Mesenchymal stem cell (in vitro differentiated cells and primary cell): ENCODE data around the gene ZNF804B.
A peak's percentile ranks its signal among the peaks of the same experiment; 100 is the strongest.

Source experiments
- DNase-seq: peaks from one replicate; pipeline ENCODE4 v3.0.0-alpha.2; 2013
- H2AFZ ChIP-seq: one replicate; pipeline ENCODE4 v1.6.1; 2013; ENCODE audit warnings: low read depth, mild to moderate bottlenecking, control low read depth, inconsistent platforms, low read length, moderate library complexity
- H2AK5ac ChIP-seq: 2 replicates; pipeline ENCODE4 v1.6.1; 2013; ENCODE audit warnings: low read length, moderate library complexity, mild to moderate bottlenecking, inconsistent platforms; ENCODE audit not compliant: severe bottlenecking
- H2BK120ac ChIP-seq: one replicate; pipeline ENCODE4 v1.6.1; 2013; ENCODE audit warnings: low read depth, mild to moderate bottlenecking, inconsistent platforms, low read length, moderate library complexity
- H2BK12ac ChIP-seq, 2 experiments: one replicate each; pipeline ENCODE4 v1.6.1; 2013; ENCODE audit warnings: inconsistent platforms in 2 of 2, low read length in 2 of 2, mild to moderate bottlenecking in 2 of 2, moderate library complexity in 2 of 2, control low read depth in 1 of 2
- H2BK15ac ChIP-seq: one replicate; pipeline ENCODE4 v1.6.1; 2013; ENCODE audit warnings: mild to moderate bottlenecking, low read depth, inconsistent platforms; ENCODE audit not compliant: poor library complexity, severe bottlenecking
- H2BK5ac ChIP-seq: 2 replicates; pipeline ENCODE4 v1.6.1; 2013; ENCODE audit warnings: low read depth, mild to moderate bottlenecking, low read length, control low read depth, inconsistent platforms; ENCODE audit not compliant: poor library complexity, severe bottlenecking
- H3K14ac ChIP-seq, 2 experiments: one replicate each; pipeline ENCODE4 v1.6.1; 2013; ENCODE audit warnings: inconsistent platforms in 2 of 2, low read length in 2 of 2, control low read depth in 1 of 2, mild to moderate bottlenecking in 1 of 2, moderate library complexity in 1 of 2
- H3K18ac ChIP-seq, 2 experiments: one replicate each; pipeline ENCODE4 v1.6.1; 2013; ENCODE audit warnings: inconsistent platforms in 2 of 2, low read length in 2 of 2, control low read depth in 1 of 2, low read depth in 1 of 2, mild to moderate bottlenecking in 1 of 2
- H3K23ac ChIP-seq, 2 experiments: one replicate each; pipeline ENCODE4 v1.6.1; 2013; ENCODE audit warnings: inconsistent platforms in 2 of 2, low read length in 2 of 2, mild to moderate bottlenecking in 2 of 2, moderate library complexity in 2 of 2, control low read depth in 1 of 2
- H3K27ac ChIP-seq: 2 replicates; pipeline ENCODE4 v1.5.1; 2013; ENCODE audit warnings: mild to moderate bottlenecking, moderate library complexity, low read length, control low read depth, inconsistent platforms; ENCODE audit not compliant: poor library complexity, severe bottlenecking
- H3K27me3 ChIP-seq, 2 experiments: 2 replicates each; pipeline versions ENCODE4 v1.6.1 to v1.7.0; 2013; ENCODE audit warnings: low read length in 2 of 2, mild to moderate bottlenecking in 2 of 2, moderate library complexity in 2 of 2, control low read depth in 1 of 2, inconsistent platforms in 1 of 2; ENCODE audit not compliant: control insufficient read depth in 1 of 2, insufficient read depth in 1 of 2
- H3K36me3 ChIP-seq, 2 experiments: 2 replicates each; pipeline versions ENCODE4 v1.6.1 to v1.7.0; 2013; ENCODE audit warnings: low read length in 2 of 2, control low read depth in 1 of 2, inconsistent platforms in 1 of 2, low read depth in 1 of 2, mild to moderate bottlenecking in 1 of 2; ENCODE audit not compliant: insufficient read depth in 2 of 2, control insufficient read depth in 1 of 2
- H3K4ac ChIP-seq, 2 experiments: one replicate each; pipeline ENCODE4 v1.6.1; 2013; ENCODE audit warnings: inconsistent platforms in 2 of 2, low read length in 2 of 2, mild to moderate bottlenecking in 2 of 2, moderate library complexity in 2 of 2, control low read depth in 1 of 2, low read depth in 1 of 2
- H3K4me1 ChIP-seq: 2 replicates; pipeline ENCODE4 v1.6.1; 2013; ENCODE audit warnings: low read depth, low read length, control low read depth; ENCODE audit not compliant: control insufficient read depth, insufficient read depth
- H3K4me2 ChIP-seq: 2 replicates; pipeline ENCODE4 v1.6.1; 2013; ENCODE audit warnings: low read length, mild to moderate bottlenecking, inconsistent platforms; ENCODE audit not compliant: poor library complexity, severe bottlenecking
- H3K4me3 ChIP-seq, 2 experiments: 2 replicates each; pipeline versions ENCODE4 v1.5.1 to v1.7.0; 2013; ENCODE audit warnings: low read length in 2 of 2, mild to moderate bottlenecking in 2 of 2, control low read depth in 1 of 2, low read depth in 1 of 2; ENCODE audit not compliant: insufficient read depth in 1 of 2
- H3K79me1 ChIP-seq: replicated peaks from 2 replicates; pipeline ENCODE4 v1.6.1; 2013; ENCODE audit warnings: mild to moderate bottlenecking, control low read depth, low read length, inconsistent platforms; ENCODE audit not compliant: poor library complexity, severe bottlenecking
- H3K9ac ChIP-seq: 2 replicates; pipeline ENCODE4 v1.7.0; 2013; ENCODE audit warnings: mild to moderate bottlenecking, low read length, moderate library complexity
- H3K9me3 ChIP-seq: 2 replicates; pipeline ENCODE4 v1.7.0; 2013; ENCODE audit warnings: mild to moderate bottlenecking, low read length; ENCODE audit not compliant: control insufficient read depth
- H4K8ac ChIP-seq: one replicate; pipeline ENCODE4 v1.6.1; 2013; ENCODE audit warnings: inconsistent platforms, mild to moderate bottlenecking, low read length, moderate library complexity
- H4K91ac ChIP-seq: one replicate; pipeline ENCODE4 v1.6.1; 2013; ENCODE audit warnings: mild to moderate bottlenecking, low read length, inconsistent platforms
- WGBS: methylation state at CpG from one replicate; pipeline ENCODE4 v1.1.7; 2013; ENCODE audit warnings: mixed read lengths; 5-methylcytosine and 5-hydroxymethylcytosine counted together

Gene ZNF804B

DNA sequence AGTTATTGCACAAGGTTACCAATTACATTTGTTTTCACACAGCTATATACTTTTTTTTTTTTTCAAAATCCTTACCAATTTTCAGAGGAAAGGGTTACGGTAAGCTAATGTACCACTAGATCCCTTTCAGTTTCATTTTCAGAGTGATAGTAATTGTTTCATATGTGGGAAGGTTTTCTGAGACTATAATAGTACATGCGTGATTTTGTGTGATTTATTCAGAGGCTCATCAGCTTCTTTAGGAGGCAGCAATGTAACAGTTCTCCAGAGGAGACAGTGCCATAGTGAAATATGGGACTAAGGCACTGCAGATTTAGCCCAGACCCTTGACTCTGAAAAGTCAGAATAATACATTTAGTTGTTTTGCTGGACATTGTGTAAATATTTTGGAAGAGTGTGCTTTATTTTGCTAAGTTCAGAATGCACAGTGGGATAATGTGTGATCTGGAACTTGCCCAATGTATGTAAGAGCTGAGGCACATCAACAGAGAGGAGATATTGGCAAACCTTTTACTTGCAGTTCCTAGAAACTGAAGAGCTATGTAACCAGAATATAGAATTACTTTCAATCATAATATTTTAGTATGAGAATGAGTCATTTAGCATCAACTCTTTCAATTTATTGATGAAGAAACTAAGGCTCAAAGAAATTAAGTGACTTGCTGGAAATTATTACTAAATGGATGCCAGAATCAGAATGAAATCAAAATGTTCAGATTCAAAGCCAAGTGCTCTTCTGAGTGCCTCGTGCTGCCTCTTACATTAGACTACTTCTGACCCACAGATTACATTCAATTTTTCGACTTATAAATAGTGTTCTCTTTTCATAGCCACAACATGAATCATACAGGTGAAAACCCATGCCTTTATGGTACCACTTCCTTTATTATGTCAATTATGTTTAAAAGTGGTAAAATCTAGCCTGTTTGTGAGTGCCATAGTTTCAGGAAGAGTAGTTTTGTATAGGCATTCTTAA, 243.8 kb downstream of the ZNF804B start:
- H3K9ac ChIP-seq = peak overlapping the region; percentile 82
- no peak overlapping the region for H3K4ac ChIP-seq
- 50% methylated on average over 2 of the region's 4 CpGs for WGBS
- peak overlapping the region in 1 of 2 experiments; percentile 74 for H3K4me3 ChIP-seq
- DNase-seq = no peak
- H3K9me3 ChIP-seq = no peaks in the 10 kb centered on the region
- H4K8ac ChIP-seq = no peak overlapping the region
- no peaks in the 10 kb centered on the region for H3K36me3 ChIP-seq
- no peak overlapping the region for H2BK12ac ChIP-seq
- no peak overlapping the region for H4K91ac ChIP-seq
- no peak overlapping the region for H3K14ac ChIP-seq
- no peaks in the 10 kb centered on the region for H3K4me1 ChIP-seq
- H2BK15ac ChIP-seq = no peak overlapping the region
- H3K79me1 ChIP-seq = no peaks in the 10 kb centered on the region
- H2BK120ac ChIP-seq = no peak overlapping the region
- no peak overlapping the region for H3K18ac ChIP-seq
- H2AK5ac ChIP-seq = no peak overlapping the region
- no peak overlapping the region for H2AFZ ChIP-seq
- H2BK5ac ChIP-seq = no peak overlapping the region
- no peak overlapping the region for H3K27ac ChIP-seq
- no peaks in the 10 kb centered on the region for H3K27me3 ChIP-seq
- no peak overlapping the region for H3K4me2 ChIP-seq
- no peak overlapping the region for H3K23ac ChIP-seq

DNA sequence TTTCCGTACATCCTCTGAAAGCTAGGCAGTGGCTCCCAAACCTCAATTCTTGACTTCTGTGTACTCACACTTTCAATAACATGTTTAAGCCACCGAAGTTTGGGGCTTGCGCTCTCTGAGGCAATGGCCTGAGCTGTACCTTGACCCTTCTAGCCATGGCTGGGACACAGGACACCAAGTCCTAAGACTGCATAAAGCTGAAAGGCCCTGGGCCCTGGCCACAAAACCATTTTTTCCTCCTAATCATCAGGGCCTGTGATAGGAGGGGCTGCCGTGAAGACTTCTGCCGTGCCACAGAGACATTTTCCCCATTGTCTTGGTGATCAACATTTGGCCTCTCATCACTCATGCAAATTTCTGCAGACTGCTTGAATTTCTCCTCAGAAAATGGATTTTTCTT, 252.5 kb downstream of the ZNF804B start:
- 83% methylated on average over 5 of the region's 5 CpGs for WGBS
- no peak overlapping the region for H3K4me3 ChIP-seq
- H4K8ac ChIP-seq = no peak overlapping the region
- H3K14ac ChIP-seq = no peak overlapping the region
- no peaks in the 10 kb centered on the region for H3K36me3 ChIP-seq
- no peak overlapping the region for H2BK5ac ChIP-seq
- H4K91ac ChIP-seq = no peak overlapping the region
- no peak overlapping the region for H3K9ac ChIP-seq
- H3K4me1 ChIP-seq = no peaks in the 10 kb centered on the region
- H2AFZ ChIP-seq = no peak overlapping the region
- no peaks in the 10 kb centered on the region for H3K79me1 ChIP-seq
- H3K4ac ChIP-seq = no peak overlapping the region
- H3K18ac ChIP-seq = no peak overlapping the region
- H2BK12ac ChIP-seq = no peak overlapping the region
- no peak overlapping the region for H2BK120ac ChIP-seq
- no peak for DNase-seq
- H3K27ac ChIP-seq = no peak overlapping the region
- H3K9me3 ChIP-seq = no peaks in the 10 kb centered on the region
- no peaks in the 10 kb centered on the region for H3K27me3 ChIP-seq
- no peak overlapping the region for H3K23ac ChIP-seq
- H3K4me2 ChIP-seq = no peak overlapping the region
- H2AK5ac ChIP-seq = no peak overlapping the region
- H2BK15ac ChIP-seq = no peak overlapping the region

DNA sequence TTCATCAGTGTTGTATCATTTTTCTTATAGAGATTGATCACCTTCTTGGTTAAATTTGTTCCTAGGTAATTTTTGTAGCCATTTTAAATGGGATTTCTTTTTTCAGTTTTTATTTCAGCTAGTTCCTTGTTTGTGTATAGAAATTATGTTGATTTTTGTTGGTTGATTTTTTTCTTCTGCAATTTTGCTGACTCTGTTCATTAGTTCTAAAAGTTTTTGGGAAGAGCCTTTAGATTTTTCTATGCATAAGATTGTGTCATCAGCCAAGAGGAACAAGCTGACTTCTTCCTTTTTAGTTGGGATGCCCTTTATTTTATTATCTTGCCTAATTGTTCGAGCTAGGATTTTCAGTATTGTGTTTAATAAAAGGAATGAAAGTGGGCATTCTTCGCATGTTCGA, 258.2 kb downstream of the ZNF804B start:
- no peak overlapping the region for H3K9ac ChIP-seq
- no peaks in the 10 kb centered on the region for H3K36me3 ChIP-seq
- no peak overlapping the region for H2BK12ac ChIP-seq
- no peak overlapping the region for H3K4ac ChIP-seq
- H3K79me1 ChIP-seq = no peaks in the 10 kb centered on the region
- peaks cover 19% of the 10 kb centered on the region for H3K9me3 ChIP-seq
- WGBS = 78% methylated on average over 3 of the region's 3 CpGs
- no peak overlapping the region for H2BK15ac ChIP-seq
- H3K27ac ChIP-seq = no peak overlapping the region
- H3K4me1 ChIP-seq = no peaks in the 10 kb centered on the region
- H2BK120ac ChIP-seq = no peak overlapping the region
- H3K27me3 ChIP-seq = no peaks in the 10 kb centered on the region
- H2AK5ac ChIP-seq = no peak overlapping the region
- no peak overlapping the region for H3K14ac ChIP-seq
- H3K23ac ChIP-seq = no peak overlapping the region
- H3K18ac ChIP-seq = no peak overlapping the region
- no peak overlapping the region for H3K4me2 ChIP-seq
- H3K4me3 ChIP-seq = no peak overlapping the region
- no peak overlapping the region for H2BK5ac ChIP-seq
- H4K8ac ChIP-seq = no peak overlapping the region
- DNase-seq = no peak
- H4K91ac ChIP-seq = no peak overlapping the region
- no peak overlapping the region for H2AFZ ChIP-seq

DNA sequence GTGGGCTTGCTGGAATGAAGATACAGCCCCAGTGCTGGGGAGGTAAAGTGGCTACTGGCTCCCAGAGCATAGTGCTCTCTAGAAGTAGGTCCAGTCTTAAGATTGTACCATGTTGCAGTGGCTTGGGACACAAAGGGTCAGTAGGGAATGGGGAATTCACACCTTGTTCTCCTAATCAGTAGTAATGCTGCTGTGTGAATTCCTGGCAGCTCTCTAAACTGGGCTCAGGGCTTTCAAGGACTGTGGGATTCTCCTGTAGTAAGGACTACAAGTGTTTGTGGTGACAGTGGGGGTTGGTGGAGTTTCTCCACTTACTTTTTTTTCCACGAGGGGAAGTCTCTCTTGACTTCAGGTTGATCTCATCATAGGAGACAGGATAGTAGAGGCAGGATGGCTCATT, 262.2 kb downstream of the ZNF804B start:
- Histone ChIP-seq H2AK5ac (no peak overlapping the region), H3K27ac (no peak overlapping the region), H3K4me1 (no peaks in the 10 kb centered on the region), H3K18ac (no peak overlapping the region), H3K79me1 (no peaks in the 10 kb centered on the region), H4K8ac (no peak overlapping the region), H3K4me2 (no peak overlapping the region), H2BK5ac (no peak overlapping the region), H3K36me3 (no peaks in the 10 kb centered on the region), H2AFZ (no peak overlapping the region), H3K23ac (no peak overlapping the region), H4K91ac (no peak overlapping the region), H3K14ac (no peak overlapping the region), H2BK15ac (no peak overlapping the region), H2BK12ac (no peak overlapping the region), H3K4ac (no peak overlapping the region), H3K4me3 (no peak overlapping the region), H3K9me3 (peaks cover 19% of the 10 kb centered on the region), H3K9ac (no peak overlapping the region), H3K27me3 (no peaks in the 10 kb centered on the region), H2BK120ac (no peak overlapping the region)
- DNase-seq = no peak
- WGBS = no CpG with 5 or more reads among the region's 1 CpG
